Neural progenitor cell (in vitro differentiated cells): ENCODE measurements around the gene KLHL29. TPM values are rescaled to one million over a fixed set of nuclear protein-coding genes. Genes with fewer than 3 reads are reported as not detected.

Experiments used
- DNase-seq: peaks from one replicate; pipeline ENCODE4 v3.0.0-alpha.2; 2016; ENCODE audit warnings: low spot score
- H2AFZ ChIP-seq: fragments of 200-600 bp; sonication (generic); replicated peaks from 2 replicates; pipeline ENCODE4 v1.6.1; 2016; ENCODE audit warnings: antibody characterized with exemption
- H3F3A ChIP-seq: fragments of 200-600 bp; sonication (generic); 2 replicates; pipeline ENCODE4 v1.6.1; 2016; ENCODE audit warnings: antibody characterized with exemption, low read depth
- H3K27ac ChIP-seq: fragments of 200-600 bp; sonication (generic); 2 replicates; pipeline ENCODE4 v1.5.1; 2016; ENCODE audit warnings: mild to moderate bottlenecking
- H3K27me3 ChIP-seq: fragments of 200-600 bp; sonication (generic); 2 replicates; pipeline ENCODE4 v1.6.1; 2016; ENCODE audit warnings: mild to moderate bottlenecking, moderate library complexity
- H3K36me3 ChIP-seq: fragments of 200-600 bp; sonication (generic); 2 replicates; pipeline ENCODE4 v1.5.1; 2016
- H3K4me1 ChIP-seq: fragments of 200-600 bp; sonication (generic); 2 replicates; pipeline ENCODE4 v1.6.1; 2016; ENCODE audit warnings: mixed run types
- H3K4me2 ChIP-seq: fragments of 200-600 bp; sonication (generic); 2 replicates; pipeline ENCODE4 v1.6.1; 2016
- H3K4me3 ChIP-seq: fragments of 200-600 bp; sonication (generic); 2 replicates; pipeline ENCODE4 v1.5.1; 2016
- H3K79me2 ChIP-seq: fragments of 200-600 bp; sonication (generic); 2 replicates; pipeline ENCODE4 v1.6.1; 2016; ENCODE audit warnings: low read depth
- H3K9ac ChIP-seq: fragments of 200-600 bp; sonication (generic); 2 replicates; pipeline ENCODE4 v1.6.1; 2016
- H3K9me3 ChIP-seq: fragments of 200-600 bp; sonication (generic); 2 replicates; pipeline ENCODE4 v1.5.1; 2016; ENCODE audit warnings: low read depth
- H4K20me1 ChIP-seq: fragments of 200-600 bp; sonication (generic); 2 replicates; pipeline ENCODE4 v1.6.1; 2016; ENCODE audit warnings: low read depth
- H3K27ac Mint-ChIP-seq: 3 replicates; pipeline ENCODE4 v1.8.0; 2021; ENCODE audit warnings: mixed read lengths
- H3K27me3 Mint-ChIP-seq: 2 replicates; pipeline ENCODE4 v1.8.0; 2022; ENCODE audit warnings: low read depth, mild to moderate bottlenecking, inconsistent platforms, moderate library complexity, mixed read lengths; ENCODE audit not compliant: insufficient read depth
- H3K36me3 Mint-ChIP-seq: 3 replicates; pipeline ENCODE4 v1.8.0; 2021; ENCODE audit warnings: mixed read lengths
- H3K4me1 Mint-ChIP-seq: 3 replicates; pipeline ENCODE4 v1.8.0; 2021; ENCODE audit warnings: mixed read lengths
- H3K4me3 Mint-ChIP-seq: 3 replicates; pipeline ENCODE4 v1.8.0; 2021; ENCODE audit warnings: mild to moderate bottlenecking, moderate library complexity, mixed read lengths
- H3K9me3 Mint-ChIP-seq: 3 replicates; pipeline ENCODE4 v1.8.0; 2020; ENCODE audit warnings: mixed read lengths
- CTCF ChIP-seq: fragments of 200-600 bp; sonication (generic); IDR thresholded peaks from 2 replicates; pipeline ENCODE4 v1.5.1; 2017; ENCODE audit warnings: antibody characterized with exemption, mild to moderate bottlenecking
- EZH2 ChIP-seq: fragments of 200-600 bp; sonication (generic); IDR thresholded peaks from 2 replicates; pipeline ENCODE4 v1.6.1; 2017; ENCODE audit warnings: antibody characterized with exemption, mild to moderate bottlenecking, moderate library complexity
- EZH2phosphoT487 ChIP-seq: fragments of 200-600 bp; sonication (generic); IDR thresholded peaks from 2 replicates; pipeline ENCODE4 v1.6.1; 2017; ENCODE audit warnings: antibody characterized with exemption
- total RNA-seq: library from RNA; depleted of rRNA; stranded (reverse); fragments of >200 nt; gene quantifications from 2 replicates; pipeline ENCODE4 v1.2.3, GENCODE V29; 2015; ENCODE audit warnings: low replicate concordance

KLHL29 gene
- total RNA-seq, 1 donor from 2014 or later = 1.6 TPM

- H3K27me3 Mint-ChIP-seq = peaks cover 5% of the 10 kb centered on the region
- no peak overlapping the region for H3K9ac ChIP-seq
- no peak for DNase-seq
- peaks cover 54% of the 10 kb centered on the region for H3K4me1 Mint-ChIP-seq
- TF ChIP-seq EZH2 (no peak), CTCF (no peak), EZH2phosphoT487 (no peak)
- no peak overlapping the region for H3K27ac Mint-ChIP-seq
- peaks cover 5% of the 10 kb centered on the region for H3F3A ChIP-seq
- H3K27me3 ChIP-seq = no peaks in the 10 kb centered on the region
- no peaks in the 10 kb centered on the region for H3K79me2 ChIP-seq
- H2AFZ ChIP-seq = no peak overlapping the region
- no peak overlapping the region for H3K27ac ChIP-seq
- H3K4me3 Mint-ChIP-seq = no peak overlapping the region
- peaks cover 9% of the 10 kb centered on the region for H3K4me1 ChIP-seq
- H3K9me3 Mint-ChIP-seq = no peaks in the 10 kb centered on the region
- H3K36me3 Mint-ChIP-seq = no peaks in the 10 kb centered on the region
- no peaks in the 10 kb centered on the region for H3K36me3 ChIP-seq
- H4K20me1 ChIP-seq = no peaks in the 10 kb centered on the region
- no peaks in the 10 kb centered on the region for H3K9me3 ChIP-seq
- H3K4me3 ChIP-seq = no peak overlapping the region
- H3K4me2 ChIP-seq = no peak overlapping the region
Measured at GRCh38 chr2:23528171-23528570, 143.2 kb downstream of the KLHL29 start.

- H3K27ac Mint-ChIP-seq = no peak overlapping the region
Measured at GRCh38 chr2:23528690-23529089, 143.7 kb downstream of the KLHL29 start.

GRCh38 chr2:23529659-23530058, 144.7 kb downstream of the KLHL29 start:
- TF ChIP-seq CTCF (no peak), EZH2phosphoT487 (no peak), EZH2 (no peak)
- H3K9me3 ChIP-seq = no peaks in the 10 kb centered on the region
- peaks cover 23% of the 10 kb centered on the region for H3K4me1 ChIP-seq
- no peaks in the 10 kb centered on the region for H3K27me3 ChIP-seq
- no peak overlapping the region for H3K4me2 ChIP-seq
- DNase-seq = no peak
- Mint-ChIP-seq H3K27ac (no peak overlapping the region), H3K9me3 (no peaks in the 10 kb centered on the region), H3K4me1 (peaks cover 56% of the 10 kb centered on the region), H3K4me3 (no peak overlapping the region), H3K36me3 (no peaks in the 10 kb centered on the region), H3K27me3 (peaks cover 7% of the 10 kb centered on the region)
- peaks cover 17% of the 10 kb centered on the region for H3F3A ChIP-seq
- no peak overlapping the region for H2AFZ ChIP-seq
- no peak overlapping the region for H3K27ac ChIP-seq
- H3K4me3 ChIP-seq = no peak overlapping the region
- H4K20me1 ChIP-seq = no peaks in the 10 kb centered on the region
- no peaks in the 10 kb centered on the region for H3K79me2 ChIP-seq
- no peaks in the 10 kb centered on the region for H3K36me3 ChIP-seq
- H3K9ac ChIP-seq = no peak overlapping the region

More at GRCh38 chr2:23528690-23529089, 143.7 kb downstream of the KLHL29 start:
- Mint-ChIP-seq H3K4me3 (no peak overlapping the region), H3K4me1 (peaks cover 54% of the 10 kb centered on the region), H3K27me3 (peaks cover 7% of the 10 kb centered on the region), H3K9me3 (no peaks in the 10 kb centered on the region), H3K36me3 (no peaks in the 10 kb centered on the region)
- no peak for DNase-seq
- H3K4me2 ChIP-seq = no peak overlapping the region
- no peak overlapping the region for H2AFZ ChIP-seq
- no peaks in the 10 kb centered on the region for H3K27me3 ChIP-seq
- no peak overlapping the region for H3K27ac ChIP-seq
- TF ChIP-seq CTCF (no peak), EZH2phosphoT487 (no peak), EZH2 (no peak)
- H3K4me3 ChIP-seq = no peak overlapping the region
- H3K9ac ChIP-seq = no peak overlapping the region
- peaks cover 14% of the 10 kb centered on the region for H3K4me1 ChIP-seq
- peaks cover 9% of the 10 kb centered on the region for H3F3A ChIP-seq
- H3K36me3 ChIP-seq = no peaks in the 10 kb centered on the region
- H3K9me3 ChIP-seq = no peaks in the 10 kb centered on the region
- no peaks in the 10 kb centered on the region for H3K79me2 ChIP-seq
- no peaks in the 10 kb centered on the region for H4K20me1 ChIP-seq
